NOMO-1 treated with DMSO at 0.1 percent for 48 hours (cell line): ENCODE measurements around the gene CILP2.

Source experiments
- DNase-seq: peaks from one replicate; lab custom pipeline; 2025; ENCODE audit not compliant: unreplicated experiment; lab: John Stamatoyannopoulos, UW

Gene CILP2

DNA sequence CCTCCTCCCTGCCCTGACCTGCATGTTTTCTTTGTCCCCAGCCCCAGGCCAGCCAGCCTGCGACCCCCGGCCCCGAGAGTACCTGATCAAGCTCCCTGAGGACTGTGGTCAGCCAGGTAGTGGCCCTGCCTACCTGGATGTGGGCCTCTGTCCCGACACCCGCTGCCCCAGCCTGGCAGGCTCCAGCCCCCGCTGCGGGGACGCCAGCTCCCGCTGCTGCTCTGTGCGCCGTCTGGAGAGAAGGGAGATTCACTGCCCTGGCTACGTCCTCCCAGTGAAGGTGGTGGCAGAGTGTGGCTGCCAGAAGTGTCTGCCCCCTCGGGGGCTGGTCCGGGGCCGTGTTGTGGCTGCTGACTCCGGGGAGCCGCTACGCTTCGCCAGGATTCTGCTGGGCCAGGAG lies 5.6 kb downstream of the CILP2 start:
- DNase-seq: no peak

DNA sequence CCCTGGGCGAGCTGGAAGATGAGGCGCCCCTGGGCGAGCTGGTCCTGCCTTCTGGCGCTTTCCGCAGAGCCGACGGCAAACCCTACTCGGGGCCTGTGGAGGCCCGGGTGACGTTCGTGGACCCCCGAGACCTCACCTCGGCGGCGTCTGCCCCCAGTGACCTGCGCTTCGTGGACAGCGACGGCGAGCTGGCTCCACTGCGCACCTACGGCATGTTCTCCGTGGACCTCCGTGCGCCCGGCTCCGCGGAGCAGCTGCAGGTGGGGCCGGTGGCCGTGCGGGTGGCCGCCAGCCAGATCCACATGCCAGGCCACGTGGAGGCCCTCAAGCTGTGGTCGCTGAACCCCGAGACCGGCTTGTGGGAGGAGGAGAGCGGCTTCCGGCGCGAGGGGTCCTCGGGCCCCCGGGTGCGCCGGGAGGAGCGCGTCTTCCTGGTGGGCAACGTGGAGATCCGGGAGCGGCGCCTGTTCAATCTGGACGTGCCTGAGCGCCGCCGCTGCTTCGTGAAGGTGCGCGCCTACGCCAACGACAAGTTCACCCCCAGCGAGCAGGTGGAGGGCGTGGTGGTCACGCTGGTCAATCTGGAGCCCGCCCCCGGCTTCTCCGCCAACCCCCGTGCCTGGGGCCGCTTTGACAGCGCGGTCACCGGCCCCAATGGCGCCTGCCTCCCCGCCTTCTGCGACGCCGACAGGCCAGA lies 6.3 kb downstream of the CILP2 start:
- no peak for DNase-seq

DNA sequence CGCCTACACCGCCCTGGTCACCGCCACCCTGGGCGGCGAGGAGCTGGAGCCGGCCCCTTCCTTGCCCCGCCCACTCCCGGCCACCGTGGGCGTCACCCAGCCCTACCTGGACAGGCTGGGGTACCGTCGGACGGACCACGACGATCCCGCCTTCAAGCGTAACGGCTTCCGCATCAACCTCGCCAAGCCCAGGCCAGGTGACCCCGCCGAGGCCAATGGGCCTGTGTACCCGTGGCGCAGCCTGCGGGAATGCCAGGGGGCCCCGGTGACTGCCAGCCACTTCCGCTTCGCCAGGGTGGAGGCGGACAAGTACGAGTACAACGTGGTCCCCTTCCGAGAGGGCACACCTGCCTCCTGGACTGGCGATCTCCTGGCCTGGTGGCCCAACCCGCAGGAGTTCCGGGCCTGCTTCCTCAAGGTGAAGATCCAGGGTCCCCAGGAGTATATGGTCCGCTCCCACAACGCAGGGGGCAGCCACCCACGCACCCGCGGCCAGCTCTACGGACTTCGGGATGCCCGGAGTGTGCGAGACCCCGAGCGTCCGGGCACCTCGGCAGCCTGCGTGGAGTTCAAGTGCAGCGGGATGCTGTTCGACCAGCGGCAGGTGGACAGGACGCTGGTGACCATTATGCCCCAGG lies 7.0 kb downstream of the CILP2 start:
- no peak for DNase-seq

DNA sequence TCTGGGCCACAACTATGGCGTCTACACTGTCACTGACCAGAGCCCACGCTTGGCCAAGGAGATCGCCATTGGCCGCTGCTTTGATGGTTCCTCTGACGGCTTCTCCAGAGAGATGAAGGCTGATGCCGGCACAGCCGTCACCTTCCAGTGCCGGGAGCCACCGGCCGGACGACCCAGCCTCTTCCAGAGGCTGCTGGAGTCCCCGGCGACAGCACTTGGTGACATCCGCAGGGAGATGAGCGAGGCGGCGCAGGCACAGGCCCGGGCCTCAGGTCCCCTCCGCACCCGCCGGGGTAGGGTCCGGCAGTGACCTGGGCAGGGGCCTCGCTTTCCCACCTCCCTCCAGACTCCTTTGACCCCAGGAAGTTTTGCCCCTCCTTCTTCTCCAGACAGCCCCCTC lies 7.6 kb downstream of the CILP2 start:
- no peak for DNase-seq

DNA sequence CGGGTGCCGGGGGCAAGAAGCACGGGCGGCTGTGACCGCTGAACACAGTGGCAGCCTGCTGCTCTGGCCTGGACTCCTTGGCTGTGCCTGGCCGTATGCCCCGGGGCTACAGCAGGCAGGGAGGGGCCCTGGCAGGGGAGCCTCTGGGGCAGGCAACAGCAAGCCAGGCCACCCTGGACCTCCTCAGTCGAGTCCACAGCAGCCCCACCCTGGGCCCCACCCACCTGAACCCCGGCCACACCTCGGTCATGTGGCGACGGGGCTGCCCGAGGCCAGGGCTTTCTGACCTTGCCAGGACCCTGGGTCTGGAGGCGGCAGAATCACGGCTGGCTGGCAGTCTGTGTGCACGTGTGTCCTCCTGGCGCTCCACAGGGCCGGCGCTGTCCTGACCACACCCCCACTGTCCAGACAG lies 8.7 kb downstream of the CILP2 start:
- DNase-seq: no peak

DNA sequence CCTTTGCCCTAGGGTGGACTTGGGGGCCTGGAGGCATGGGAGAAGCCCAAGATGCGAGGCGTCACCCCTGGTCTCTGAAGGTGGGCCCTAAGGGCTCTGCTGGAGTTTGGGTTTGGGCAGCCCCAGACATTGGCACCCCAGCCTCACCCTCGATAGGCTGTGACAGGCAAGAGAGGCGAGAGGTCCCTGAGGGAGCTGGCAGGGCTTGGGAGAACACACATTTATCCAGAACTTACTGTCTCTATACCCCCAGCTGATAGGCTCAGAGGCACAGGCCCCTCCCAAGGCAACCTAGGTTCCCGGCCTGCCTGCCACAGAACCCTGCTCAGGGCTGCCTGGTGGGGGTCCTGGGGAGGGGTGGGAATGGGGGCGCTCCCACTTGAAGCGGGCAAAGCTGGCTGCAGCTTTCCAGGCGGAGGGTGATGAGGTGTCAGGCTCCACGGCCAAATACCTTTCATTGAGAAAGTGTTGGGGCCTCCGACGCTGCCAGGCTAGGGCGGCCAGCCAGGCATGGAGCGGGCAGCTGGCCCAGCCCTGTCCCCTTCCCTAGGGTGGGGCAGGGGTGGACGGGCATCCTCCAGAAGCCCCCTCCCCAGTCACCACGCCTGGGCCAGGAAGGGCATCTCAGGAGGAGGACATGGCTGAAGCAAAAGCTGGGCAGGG lies 9.7 kb downstream of the CILP2 start:
- no peak for DNase-seq

DNA sequence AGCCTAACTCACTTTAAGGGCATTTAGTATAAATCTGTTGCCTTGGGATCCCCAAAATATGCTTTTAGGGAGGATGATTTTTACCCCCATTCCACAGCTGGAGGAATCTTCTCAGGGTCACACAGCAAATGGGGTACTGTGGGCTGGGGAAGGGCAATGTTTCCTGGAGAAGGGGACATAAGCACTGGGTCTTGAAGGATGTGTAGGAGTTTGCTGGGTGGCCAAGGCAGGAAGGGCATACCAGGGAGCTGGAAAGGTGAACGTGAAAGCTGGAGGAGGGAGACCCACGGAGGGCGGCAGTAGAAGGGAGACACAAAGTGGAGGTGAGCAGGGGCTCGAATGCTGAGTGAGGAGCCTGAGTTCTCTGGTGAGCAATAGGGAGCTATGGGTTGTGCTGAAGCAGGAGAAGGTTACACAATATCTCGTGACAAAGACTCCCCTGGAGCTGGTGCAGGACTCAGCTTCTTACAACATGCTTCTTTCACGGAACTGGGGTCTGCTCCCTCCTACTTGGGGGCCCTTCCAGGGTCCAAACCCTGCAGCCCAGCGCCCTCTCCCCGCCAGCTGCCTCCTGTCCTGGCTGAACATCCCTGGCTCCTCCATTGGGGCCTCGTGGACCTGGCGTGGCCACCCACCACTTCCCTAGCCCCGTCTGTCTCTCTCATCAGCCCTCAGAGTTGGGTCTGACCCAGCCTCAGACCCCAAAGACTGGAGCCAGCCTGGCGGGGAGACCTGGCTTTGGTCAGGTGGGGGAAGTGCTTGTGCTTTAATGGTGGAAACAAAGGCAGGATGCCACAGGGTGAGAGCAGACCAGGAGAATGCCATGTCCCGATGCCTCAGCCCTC lies 11.1 kb downstream of the CILP2 start:
- no peak for DNase-seq

DNA sequence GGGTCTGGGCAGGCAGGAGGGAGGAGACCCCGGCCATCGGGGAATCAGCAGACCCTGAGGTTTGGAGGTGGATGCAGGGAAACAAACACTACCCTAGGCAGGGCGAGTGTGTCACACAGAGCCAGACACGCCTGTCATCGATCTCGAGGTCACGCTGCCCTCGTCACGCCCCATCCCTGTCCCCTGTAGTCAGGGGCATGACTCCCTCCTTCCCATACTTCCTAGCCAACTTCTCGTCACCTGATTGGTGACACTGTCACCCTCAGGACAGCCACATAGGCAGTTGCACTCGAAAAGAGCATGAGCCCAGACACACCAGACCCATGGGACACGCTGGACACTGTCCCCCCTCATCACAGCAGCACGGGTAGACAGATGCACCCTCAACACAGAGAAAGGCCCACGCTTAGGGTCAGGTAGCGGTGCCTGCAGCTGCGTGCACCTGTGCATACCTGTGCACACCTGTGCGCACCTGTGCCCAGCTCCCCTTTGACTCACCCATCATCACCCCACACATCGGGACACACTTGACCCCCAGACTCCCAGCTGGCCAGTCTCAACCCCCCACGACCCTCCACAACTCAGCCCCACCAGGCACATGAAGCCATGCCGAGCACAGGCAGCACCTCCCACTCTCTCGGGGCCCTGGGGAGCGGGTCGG lies 11.9 kb downstream of the CILP2 start:
- no peak for DNase-seq

DNA sequence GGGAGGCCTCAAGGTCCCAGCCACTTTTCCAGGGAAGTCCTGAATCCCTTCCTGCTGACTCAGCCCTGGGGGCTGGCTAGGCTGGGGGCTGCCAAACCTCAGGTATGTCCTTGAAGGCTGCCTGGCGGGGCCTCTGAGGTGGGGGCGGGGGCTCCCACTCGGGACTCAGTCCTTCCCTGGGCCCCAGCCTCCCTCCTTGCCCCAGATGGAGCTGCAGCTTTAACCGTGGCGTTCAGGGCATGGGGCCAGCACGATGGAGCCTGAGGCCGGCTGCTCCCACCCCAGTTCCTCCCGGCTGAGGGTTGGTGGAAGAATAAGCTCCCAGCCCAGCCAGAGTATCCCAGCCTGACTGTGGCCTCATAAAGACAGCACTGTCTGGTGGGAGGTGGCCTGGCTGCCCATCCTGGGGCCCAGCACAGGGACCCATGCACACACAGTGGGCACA lies 12.4 kb downstream of the CILP2 start:
- DNase-seq: no peak

DNA sequence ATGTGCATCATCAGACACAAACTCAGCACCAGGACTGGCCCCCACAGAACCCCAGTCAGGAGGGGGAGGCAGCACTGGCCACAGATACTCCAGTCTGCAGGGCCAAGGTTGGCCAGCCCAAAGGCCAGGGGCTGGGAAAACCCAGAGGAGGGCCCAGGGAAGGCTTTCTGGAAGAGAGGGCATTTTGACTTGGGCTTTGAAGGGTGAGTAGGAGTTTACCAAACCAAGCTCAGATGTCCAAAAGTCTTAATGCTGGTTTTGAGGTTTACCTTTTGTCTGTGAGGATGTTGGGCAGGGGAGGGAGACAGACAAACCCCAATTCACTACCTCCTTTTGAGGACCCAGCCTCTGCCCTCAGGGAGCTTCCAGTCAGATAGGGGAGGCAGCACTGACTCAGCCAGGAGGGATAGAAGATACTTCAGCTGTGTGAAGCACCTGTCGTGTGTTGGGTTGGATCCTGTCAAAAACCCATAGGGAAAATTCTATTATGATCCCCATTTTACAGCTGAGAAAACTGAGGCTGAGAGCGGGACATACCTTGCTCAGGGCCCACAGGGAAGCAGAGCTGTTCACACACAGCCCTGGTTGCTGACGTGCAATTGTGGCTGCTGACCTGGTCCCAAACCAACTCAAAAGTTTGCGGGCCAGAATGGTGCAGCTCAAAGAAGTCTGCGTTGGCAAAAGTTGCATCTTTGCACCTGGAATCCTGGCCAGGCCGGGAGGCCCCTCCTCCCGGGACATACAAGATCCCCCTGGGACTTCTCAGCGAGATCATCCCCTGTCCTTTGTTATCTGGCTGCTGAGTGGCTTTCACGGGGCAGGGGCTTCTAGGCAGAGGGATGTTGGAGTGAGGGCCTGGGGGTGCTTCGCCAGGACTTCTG lies 13.1 kb downstream of the CILP2 start:
- no peak for DNase-seq

DNA sequence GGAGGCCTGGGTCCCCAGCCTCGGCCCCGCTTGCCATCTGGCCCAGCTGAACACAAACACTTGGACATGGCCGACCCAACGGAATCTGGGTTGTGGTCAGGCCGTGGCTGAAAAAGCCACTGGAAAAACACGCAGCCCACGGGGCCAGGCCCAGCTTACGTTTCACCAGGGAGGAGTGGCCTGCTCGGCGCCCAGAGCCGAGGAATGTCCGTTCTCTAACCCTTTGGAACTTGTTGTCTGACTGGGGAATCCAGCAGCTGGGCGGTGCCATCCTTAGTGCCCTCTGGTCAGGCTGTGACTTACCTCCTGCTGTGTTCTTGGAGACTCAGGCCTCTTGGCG lies 13.8 kb downstream of the CILP2 start:
- no peak for DNase-seq

DNA sequence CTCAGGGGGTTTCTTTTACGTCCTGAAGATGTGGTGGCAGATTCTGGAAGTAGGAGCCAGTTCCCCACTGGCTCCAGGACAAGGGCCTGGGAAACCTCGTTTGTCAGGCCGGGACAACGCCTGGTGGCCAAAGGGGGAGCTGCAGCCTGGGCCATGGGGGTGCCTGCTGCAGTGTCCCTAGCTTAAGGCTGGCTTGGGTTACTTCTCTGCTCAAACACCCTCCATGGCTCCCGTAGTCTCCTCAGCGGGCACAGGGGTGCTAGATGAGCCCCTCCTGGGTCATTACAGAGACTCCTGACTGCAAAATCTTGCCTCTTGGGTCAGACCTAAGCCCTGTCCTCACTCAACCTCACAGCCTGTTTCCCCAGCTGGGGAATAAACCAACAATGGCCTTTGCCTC lies 14.7 kb downstream of the CILP2 start:
- no peak for DNase-seq

DNA sequence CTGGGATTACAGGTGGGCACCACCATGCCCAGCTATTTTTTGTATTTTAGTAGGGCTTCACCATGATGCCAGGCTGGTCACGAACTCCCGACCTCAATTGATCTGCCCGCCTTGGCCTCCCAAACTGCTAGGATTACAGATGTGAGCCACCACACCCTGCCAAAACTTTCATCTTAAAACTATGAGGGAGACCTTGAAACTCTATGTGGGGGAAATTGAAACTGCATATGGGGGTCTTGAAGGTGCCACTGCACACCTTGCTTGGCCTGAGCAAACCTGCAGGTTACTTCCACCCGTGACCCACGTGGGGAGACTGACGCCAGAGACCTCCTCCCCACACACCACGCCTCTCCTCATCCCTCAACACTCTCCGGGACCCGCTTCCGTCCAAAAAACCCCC lies 15.6 kb downstream of the CILP2 start:
- no peak for DNase-seq

DNA sequence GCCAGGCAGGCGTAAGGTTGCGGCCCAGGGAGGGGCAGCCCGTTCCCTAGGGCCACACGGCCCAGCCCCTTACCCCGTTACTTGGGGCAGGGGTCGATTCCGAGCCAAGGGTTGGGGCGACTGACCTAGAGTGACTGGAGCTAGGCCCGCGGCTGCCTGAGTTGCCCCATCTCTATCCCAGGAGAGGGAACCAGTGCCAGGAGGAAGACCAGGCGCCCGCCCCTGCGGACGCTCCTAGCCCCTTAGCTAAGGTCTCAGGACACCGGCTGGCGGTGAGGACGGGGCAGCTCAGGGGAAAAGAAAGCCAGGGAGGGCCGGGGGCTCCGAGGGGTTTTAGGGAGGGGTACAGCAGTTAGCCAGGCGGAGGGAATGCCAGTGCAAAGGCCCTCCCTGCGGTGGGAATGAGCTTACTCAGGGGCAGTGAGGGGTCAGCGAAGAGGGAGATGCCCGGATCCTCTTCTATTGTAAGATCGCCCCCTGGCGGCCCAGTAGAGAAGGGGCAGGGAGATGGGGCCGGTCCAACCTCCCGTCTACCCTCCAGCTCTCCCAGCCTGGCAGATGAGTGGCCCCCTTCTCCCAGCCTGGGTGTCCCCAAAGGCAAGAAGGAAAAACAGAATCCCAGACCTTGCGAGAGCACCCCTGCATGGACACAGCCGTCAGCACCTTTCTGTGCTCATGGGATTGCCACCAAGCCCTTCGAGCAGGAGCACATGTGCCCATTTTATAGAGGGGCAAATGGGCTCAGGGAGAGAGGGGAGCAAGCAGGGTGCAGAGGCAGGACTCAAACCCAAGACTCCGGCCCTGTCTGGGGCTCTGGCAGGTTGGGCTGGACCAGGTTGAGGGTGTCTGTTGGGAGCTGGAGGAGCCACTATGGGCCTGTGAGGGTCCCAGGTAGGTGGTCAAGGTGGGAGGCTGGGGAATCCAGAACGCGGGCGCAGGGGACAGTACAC lies 16.3 kb downstream of the CILP2 start:
- peak; percentile 27 for DNase-seq

DNA sequence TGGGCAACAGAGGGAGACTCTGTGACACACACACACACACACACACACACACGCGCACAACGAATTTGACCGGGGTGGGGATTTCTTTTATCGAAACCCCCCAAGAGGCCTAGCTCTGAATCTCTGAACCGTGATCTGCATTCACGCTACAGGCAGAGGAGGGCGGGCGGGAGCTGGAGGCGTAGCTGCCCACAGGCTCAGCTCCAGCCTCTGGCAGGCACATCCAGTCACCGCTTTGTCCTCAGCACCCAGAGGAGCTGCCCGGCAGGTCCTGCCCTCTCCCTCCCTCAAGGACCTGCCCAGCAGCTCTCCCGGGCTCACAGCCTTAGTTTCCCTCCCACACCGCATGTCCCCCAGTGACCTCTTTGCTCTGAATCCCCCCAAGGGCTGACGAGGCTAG lies 20.0 kb downstream of the CILP2 start:
- DNase-seq: no peak

DNA sequence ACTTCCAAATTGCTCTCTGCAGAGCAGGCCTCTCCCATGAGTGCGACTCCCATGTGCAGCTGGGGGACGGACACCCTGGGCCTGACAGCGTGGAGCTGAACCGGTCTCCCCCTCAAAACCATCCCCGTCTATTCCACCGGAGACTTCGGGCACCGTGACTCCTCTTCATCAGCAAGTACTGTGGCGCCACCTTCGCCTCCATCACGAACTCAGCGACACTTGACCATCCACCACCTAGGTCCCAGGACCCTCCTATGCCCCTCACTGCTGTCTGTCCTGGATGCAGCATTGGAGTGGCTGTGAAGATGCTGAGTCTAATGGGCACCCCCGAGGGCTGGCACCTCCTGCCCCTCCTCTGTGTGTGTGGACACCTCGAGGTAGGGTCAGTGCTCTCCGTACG lies 20.6 kb downstream of the CILP2 start:
- DNase-seq: no peak

DNA sequence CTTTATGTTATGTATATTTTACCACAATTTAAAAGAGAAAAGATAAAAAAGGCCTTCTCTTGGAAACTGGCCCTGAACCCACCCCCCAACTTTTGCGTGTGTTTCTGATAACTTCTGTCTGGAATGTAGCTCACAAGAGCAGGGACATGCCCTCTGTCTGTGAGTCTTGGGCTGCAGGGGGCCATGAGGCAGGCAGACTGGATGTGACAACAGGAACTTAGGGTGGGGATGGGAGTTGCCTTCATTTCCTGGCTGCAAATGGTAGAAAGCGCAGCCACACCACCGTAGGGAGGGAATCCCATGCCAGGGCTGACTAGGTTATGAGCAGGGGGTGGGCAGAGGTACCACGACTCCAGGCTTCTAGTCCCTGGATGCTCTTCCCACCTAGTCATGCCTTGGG lies 21.9 kb downstream of the CILP2 start:
- DNase-seq: no peak

DNA sequence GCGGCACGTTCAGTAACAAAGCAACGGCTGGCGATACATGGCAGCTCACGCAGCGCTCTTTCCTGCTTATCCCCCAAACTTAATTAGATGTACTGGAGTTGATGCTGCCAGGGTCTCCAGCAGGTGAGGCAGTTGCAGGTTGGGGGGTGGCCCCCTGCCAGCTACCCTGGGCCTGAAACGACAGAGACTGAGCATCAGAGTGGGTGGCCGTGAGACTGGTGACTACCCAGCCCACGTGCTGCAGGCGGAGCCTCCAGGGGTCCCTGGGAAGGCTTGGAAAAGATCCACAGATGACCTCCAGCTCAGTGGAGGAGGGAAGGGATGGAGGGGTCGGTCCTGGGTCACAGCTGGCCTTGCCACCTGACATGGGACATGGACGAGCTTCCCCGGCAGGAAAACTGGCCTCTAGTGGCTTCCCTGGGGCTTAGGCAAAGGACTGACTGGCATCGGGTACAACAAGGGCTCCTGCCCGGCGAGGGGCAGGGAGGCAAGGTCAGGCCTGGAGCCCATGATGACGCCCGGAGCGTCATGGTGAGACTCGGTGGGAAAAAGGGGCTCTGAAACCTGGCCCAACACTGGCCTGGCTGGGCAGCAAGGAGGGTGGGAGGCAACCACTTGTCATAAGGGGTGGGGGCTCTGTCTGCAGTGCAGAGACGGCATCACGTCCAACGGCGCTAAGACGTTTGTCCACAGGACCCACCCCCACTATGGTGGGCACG lies 24.0 kb downstream of the CILP2 start:
- DNase-seq: no peak
